ENCODE measurements around the gene TIMP2. TPM values are rescaled to one million over a fixed set of nuclear protein-coding genes. Genes with fewer than 3 reads are reported as not detected.

The TIMP2 gene
- total and polyA plus RNA-seq, 2 of the 8 experiments (the other 6 are each of a cell fraction or from before 2014, with no cell fraction given), result 18.2 to 43.3 TPM

GRCh38 chr17:78891406-78892061 lies 33.7 kb downstream of the TIMP2 start (continued):
- TF ChIP-seq CHD7 (IDR thresholded peaks at IDR 0.05; ENCODE audit: insufficient replicate concordance, low read length), result no peak
- TF ChIP-seq EZH2 (IDR thresholded peaks at IDR 0.05; ENCODE audit: low read depth, low read length, severe bottlenecking), result no peak
- no peak for TF ChIP-seq USF2 (IDR thresholded peaks at IDR 0.05; ENCODE audit: low read length)
- TF ChIP-seq POU5F1 (IDR thresholded peaks at IDR 0.05; ENCODE audit: low read depth, low read length), result no peak
- no peak for TF ChIP-seq SP4 (IDR thresholded peaks at IDR 0.05; ENCODE audit: low read length)
- no peak for TF ChIP-seq SRF (IDR thresholded peaks at IDR 0.05; ENCODE audit: low read depth, low read length)
- TF ChIP-seq RNF2 (IDR thresholded peaks at IDR 0.05; ENCODE audit: borderline replicate concordance, low read depth, low read length, missing control alignments, poor library complexity, severe bottlenecking), result no peak
- TF ChIP-seq RBBP5 (IDR thresholded peaks at IDR 0.05; ENCODE audit: borderline replicate concordance, low read depth, low read length), result no peak

All from H1 (cell line).